T-helper 1 cell treated with Interleukin-12 subunit alpha and Interleukin-12 subunit beta and Interleukin-4 antibody, amounts not matched to agents 30 μg/mL and 1 μg/mL, for 36 hours (primary cell): ENCODE results near the gene PDE9A.
A peak's percentile ranks its signal among the peaks of the same experiment; 100 is the strongest.

Experiments used
- H3K27ac Mint-ChIP-seq: one replicate; pipeline ENCODE4 v1.8.0; 2021; ENCODE audit warnings: mild to moderate bottlenecking, mixed read lengths
- H3K27me3 Mint-ChIP-seq: one replicate; pipeline ENCODE4 v1.8.0; 2021; ENCODE audit warnings: low read depth, mixed read lengths
- H3K36me3 Mint-ChIP-seq: one replicate; pipeline ENCODE4 v1.8.0; 2021; ENCODE audit warnings: low read depth, mixed read lengths
- H3K4me1 Mint-ChIP-seq: one replicate; pipeline ENCODE4 v1.8.0; 2021; ENCODE audit warnings: low read depth, mixed read lengths
- H3K4me3 Mint-ChIP-seq: one replicate; pipeline ENCODE4 v1.8.0; 2021; ENCODE audit warnings: mild to moderate bottlenecking, moderate library complexity, mixed read lengths
- H3K9me3 Mint-ChIP-seq: one replicate; pipeline ENCODE4 v1.8.0; 2021; ENCODE audit warnings: mixed read lengths

Gene PDE9A

GRCh38 chr21:42676808-42677207 is 23.4 kb downstream of the PDE9A start:
- Mint-ChIP-seq H3K9me3 (no peaks in the 10 kb centered on the region), H3K36me3 (no peaks in the 10 kb centered on the region), H3K4me1 (peaks cover 17% of the 10 kb centered on the region), H3K27ac (no peak overlapping the region), H3K27me3 (peaks cover 12% of the 10 kb centered on the region), H3K4me3 (no peak overlapping the region)

DNA sequence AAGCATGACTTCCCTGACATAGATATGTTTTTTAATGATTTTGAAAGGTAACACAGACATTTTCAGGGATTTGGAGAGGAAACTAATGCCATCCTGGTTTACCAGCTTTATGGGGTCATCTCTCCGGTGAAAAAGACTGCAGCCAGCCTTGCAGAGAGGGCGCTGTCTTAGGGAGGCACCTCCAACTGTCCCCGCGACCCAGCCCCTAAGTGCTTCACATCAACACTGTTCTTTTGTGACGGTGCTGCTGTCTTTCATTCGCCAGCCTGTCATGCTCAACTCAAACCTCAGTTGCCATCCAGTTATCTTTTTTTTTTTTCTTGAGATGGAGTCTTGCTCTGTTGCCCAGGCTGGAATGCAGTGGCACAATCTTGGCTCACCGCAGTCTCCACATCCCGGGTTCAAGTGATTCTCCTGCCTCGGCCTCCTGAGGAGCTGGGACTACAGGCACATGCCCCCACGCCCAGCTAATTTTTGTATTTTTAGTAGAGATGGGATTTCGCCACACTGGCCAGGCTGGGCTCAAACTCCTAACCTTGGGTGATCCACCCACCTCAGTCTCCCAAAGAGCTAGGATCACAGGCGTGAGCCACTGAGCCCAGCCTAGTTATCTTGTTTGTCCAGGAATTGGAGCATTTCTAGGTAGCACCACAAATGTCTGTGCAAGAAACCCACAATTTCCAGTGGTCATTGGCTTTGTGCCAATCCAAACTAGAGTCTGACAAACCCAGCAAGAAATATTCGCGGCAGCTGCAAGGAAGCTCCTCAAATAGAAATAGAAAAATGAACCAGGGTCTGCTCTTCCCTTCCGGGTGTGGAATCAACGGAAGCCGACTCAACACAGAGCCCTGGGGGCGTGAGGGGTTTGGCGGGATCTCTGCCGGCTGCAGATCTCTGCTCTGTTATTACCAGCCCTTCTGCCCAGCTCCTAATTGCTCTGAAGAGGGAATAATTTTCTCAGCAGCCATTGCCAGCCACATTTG is 24.2 kb downstream of the PDE9A start:
- H3K27me3 Mint-ChIP-seq = peaks cover 12% of the 10 kb centered on the region
- no peaks in the 10 kb centered on the region for H3K36me3 Mint-ChIP-seq
- no peak overlapping the region for H3K4me3 Mint-ChIP-seq
- H3K4me1 Mint-ChIP-seq = peaks cover 26% of the 10 kb centered on the region
- H3K27ac Mint-ChIP-seq = no peak overlapping the region
- H3K9me3 Mint-ChIP-seq = no peaks in the 10 kb centered on the region

DNA sequence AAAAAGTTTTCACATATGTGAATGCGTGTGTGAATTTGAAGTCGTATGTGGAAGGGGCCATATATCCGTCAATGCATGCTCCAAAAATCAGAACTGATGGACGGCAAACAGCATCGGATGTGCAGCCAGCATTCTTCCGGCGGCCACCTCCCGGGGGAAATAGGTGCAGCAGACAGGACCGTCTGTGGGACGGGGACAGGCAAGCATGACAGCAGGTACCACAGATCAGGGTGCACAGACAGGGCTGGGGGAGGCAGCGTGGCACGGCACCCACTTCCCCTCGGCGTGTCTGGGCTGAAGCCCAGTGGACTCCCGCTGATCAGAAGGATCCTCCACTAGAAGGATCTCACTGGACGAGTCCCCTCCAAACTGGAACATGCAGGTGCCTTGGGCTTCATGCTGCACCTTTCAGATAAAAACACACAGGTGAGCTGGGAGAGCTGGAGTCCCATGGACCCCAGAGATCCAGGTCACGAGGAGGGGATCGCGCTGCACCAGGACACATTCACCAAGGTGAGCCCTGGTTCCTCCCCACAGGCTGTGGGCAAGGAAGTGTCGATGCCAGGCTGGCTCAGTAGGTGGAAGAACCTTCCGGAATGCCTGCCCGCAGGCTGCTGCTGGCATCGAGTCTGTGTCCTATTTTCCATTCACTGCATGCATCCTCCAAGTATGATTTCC is 25.3 kb downstream of the PDE9A start:
- H3K27ac Mint-ChIP-seq = no peak overlapping the region
- no peak overlapping the region for H3K4me3 Mint-ChIP-seq
- H3K36me3 Mint-ChIP-seq = no peaks in the 10 kb centered on the region
- peaks cover 36% of the 10 kb centered on the region for H3K4me1 Mint-ChIP-seq
- no peaks in the 10 kb centered on the region for H3K9me3 Mint-ChIP-seq
- peaks cover 12% of the 10 kb centered on the region for H3K27me3 Mint-ChIP-seq

DNA sequence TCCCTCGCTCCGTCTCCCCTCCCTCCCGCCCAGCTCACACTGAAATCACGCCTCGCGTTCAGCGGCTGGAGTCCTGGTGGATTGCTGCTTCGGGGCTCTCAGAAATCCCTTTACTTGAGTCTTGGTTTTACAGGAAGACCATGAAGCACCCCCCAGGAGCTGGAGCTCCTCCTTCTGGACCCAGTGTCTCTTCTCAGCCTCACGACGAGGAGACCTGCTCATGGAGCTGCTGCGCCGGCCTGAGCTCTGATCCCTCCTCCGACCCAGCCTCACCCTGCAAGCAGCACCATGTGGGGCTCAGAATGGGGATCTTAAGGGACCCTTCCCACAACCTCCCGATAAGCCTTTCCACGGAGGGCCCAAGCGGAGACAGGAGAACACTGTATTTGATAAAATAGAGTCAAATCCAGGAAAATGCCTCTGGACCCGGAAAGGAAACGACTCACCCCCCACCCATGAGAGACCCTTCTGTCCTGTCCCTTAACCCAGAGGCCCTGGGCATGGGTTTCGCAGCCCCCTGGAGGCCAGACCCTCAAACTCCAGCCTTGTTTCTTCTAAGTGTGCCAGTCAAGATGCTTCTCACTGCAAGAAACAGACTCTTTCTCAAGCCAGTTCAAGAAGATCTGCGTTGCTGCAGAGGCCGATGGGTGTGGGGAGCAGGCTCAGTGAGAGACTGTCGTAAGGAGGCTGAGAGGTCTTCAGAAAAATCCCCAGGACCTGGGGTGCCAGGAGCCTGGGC is 26.1 kb downstream of the PDE9A start:
- no peak overlapping the region for H3K27ac Mint-ChIP-seq
- no peaks in the 10 kb centered on the region for H3K36me3 Mint-ChIP-seq
- H3K4me1 Mint-ChIP-seq = peaks cover 43% of the 10 kb centered on the region
- H3K9me3 Mint-ChIP-seq = no peaks in the 10 kb centered on the region
- H3K4me3 Mint-ChIP-seq = no peak overlapping the region
- peaks cover 12% of the 10 kb centered on the region for H3K27me3 Mint-ChIP-seq

GRCh38 chr21:42680058-42680330 is 26.6 kb downstream of the PDE9A start:
- no peak overlapping the region for H3K4me3 Mint-ChIP-seq
- H3K27me3 Mint-ChIP-seq = peaks cover 12% of the 10 kb centered on the region
- no peak overlapping the region for H3K27ac Mint-ChIP-seq
- H3K36me3 Mint-ChIP-seq = no peaks in the 10 kb centered on the region
- no peaks in the 10 kb centered on the region for H3K9me3 Mint-ChIP-seq
- H3K4me1 Mint-ChIP-seq = peaks cover 47% of the 10 kb centered on the region

DNA sequence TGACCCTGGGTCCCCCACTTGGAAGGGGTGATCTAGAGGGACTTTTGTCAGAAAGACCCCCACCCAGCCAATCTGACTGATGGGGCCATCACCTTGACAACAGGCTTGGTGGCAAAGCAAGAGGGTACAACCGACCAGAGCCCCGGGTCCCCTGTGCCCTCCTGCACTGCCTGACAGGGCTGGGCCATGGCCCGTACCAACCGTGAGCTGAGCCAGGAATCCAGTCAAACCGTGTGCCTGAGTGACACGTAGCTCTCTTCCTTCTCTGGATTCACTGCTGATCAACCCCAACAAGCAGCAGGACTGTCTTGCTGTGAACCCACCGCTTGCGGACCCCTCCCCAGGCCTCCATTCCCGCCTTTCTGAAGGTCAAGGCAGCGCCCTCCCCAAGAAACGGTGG is 27.0 kb downstream of the PDE9A start:
- Mint-ChIP-seq H3K36me3 (no peaks in the 10 kb centered on the region), H3K27ac (no peak overlapping the region), H3K4me3 (no peak overlapping the region), H3K4me1 (peaks cover 51% of the 10 kb centered on the region), H3K9me3 (no peaks in the 10 kb centered on the region), H3K27me3 (peaks cover 12% of the 10 kb centered on the region)

GRCh38 chr21:42681296-42682206 is 28.1 kb downstream of the PDE9A start:
- Mint-ChIP-seq H3K27ac (no peak overlapping the region), H3K4me1 (peaks cover 51% of the 10 kb centered on the region), H3K27me3 (peaks cover 12% of the 10 kb centered on the region), H3K36me3 (no peaks in the 10 kb centered on the region), H3K9me3 (no peaks in the 10 kb centered on the region), H3K4me3 (no peak overlapping the region)

DNA sequence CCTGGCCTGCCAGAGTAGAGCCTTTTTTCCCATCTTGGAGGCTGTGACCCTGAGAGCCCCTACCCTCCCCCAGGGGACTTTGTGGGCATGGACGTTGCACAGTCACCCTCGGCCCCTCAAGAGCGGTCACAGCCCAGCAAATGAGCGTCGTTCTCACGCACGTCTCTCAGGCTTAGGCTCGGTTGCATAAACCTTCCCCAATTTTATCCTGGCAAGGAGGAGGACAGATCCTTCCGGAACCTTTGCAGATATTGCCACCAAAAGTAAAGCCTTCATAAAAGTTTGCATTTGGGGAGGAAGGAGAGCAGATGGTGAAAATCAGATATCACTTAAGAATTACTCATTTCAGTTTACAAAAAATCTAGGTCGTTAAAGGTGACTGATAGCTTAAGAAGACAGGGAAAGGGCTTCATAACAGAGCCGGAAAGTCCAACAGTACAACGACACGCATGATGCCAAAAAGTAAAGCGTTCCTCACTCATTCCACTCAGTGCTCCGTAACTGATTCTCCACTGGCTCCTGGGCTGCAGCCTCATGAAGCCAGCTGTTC is 29.3 kb downstream of the PDE9A start:
- no peak overlapping the region for H3K27ac Mint-ChIP-seq
- H3K4me1 Mint-ChIP-seq = peaks cover 49% of the 10 kb centered on the region
- no peaks in the 10 kb centered on the region for H3K36me3 Mint-ChIP-seq
- no peak overlapping the region for H3K4me3 Mint-ChIP-seq
- peaks cover 6% of the 10 kb centered on the region for H3K27me3 Mint-ChIP-seq
- H3K9me3 Mint-ChIP-seq = no peaks in the 10 kb centered on the region

GRCh38 chr21:42683371-42684108 is 30.1 kb downstream of the PDE9A start:
- peak overlapping the region; percentile 98 for H3K27ac Mint-ChIP-seq
- no peaks in the 10 kb centered on the region for H3K27me3 Mint-ChIP-seq
- H3K9me3 Mint-ChIP-seq = no peaks in the 10 kb centered on the region
- H3K36me3 Mint-ChIP-seq = no peaks in the 10 kb centered on the region
- H3K4me1 Mint-ChIP-seq = peaks cover 45% of the 10 kb centered on the region
- peak overlapping the region; percentile 88 for H3K4me3 Mint-ChIP-seq

- Mint-ChIP-seq H3K27me3 (no peaks in the 10 kb centered on the region), H3K27ac (peak overlapping the region; percentile 98), H3K36me3 (no peaks in the 10 kb centered on the region), H3K9me3 (no peaks in the 10 kb centered on the region), H3K4me1 (peaks cover 45% of the 10 kb centered on the region), H3K4me3 (peak overlapping the region; percentile 88)
These were observed 30.9 kb downstream of the PDE9A start for GRCh38 chr21:42684109-42684916.

GRCh38 chr21:42685036-42685435 is 31.6 kb downstream of the PDE9A start:
- Mint-ChIP-seq H3K4me3 (peak overlapping the region; percentile 88), H3K9me3 (no peaks in the 10 kb centered on the region), H3K27ac (peak overlapping the region; percentile 98), H3K27me3 (no peaks in the 10 kb centered on the region), H3K36me3 (no peaks in the 10 kb centered on the region), H3K4me1 (peaks cover 45% of the 10 kb centered on the region)

GRCh38 chr21:42685954-42686500 is 32.6 kb downstream of the PDE9A start:
- H3K4me3 Mint-ChIP-seq = no peak overlapping the region
- peak overlapping the region; percentile 11 for H3K27ac Mint-ChIP-seq
- H3K9me3 Mint-ChIP-seq = no peaks in the 10 kb centered on the region
- H3K27me3 Mint-ChIP-seq = no peaks in the 10 kb centered on the region
- H3K4me1 Mint-ChIP-seq = peaks cover 42% of the 10 kb centered on the region
- no peaks in the 10 kb centered on the region for H3K36me3 Mint-ChIP-seq
